Measurements from ENCODE around the gene CDK12. TPM values are rescaled to one million over a fixed set of nuclear protein-coding genes. Genes with fewer than 3 reads are reported as not detected.
"Not testable (repeated sequence)": the region's sequence is repeated elsewhere in the genome, so short reads cannot be mapped to it uniquely, and the experiment has no call there.

The CDK12 gene
- total and polyA plus RNA-seq, 7 donors: 5.4 to 46.0 (median 24.3) TPM

DNA sequence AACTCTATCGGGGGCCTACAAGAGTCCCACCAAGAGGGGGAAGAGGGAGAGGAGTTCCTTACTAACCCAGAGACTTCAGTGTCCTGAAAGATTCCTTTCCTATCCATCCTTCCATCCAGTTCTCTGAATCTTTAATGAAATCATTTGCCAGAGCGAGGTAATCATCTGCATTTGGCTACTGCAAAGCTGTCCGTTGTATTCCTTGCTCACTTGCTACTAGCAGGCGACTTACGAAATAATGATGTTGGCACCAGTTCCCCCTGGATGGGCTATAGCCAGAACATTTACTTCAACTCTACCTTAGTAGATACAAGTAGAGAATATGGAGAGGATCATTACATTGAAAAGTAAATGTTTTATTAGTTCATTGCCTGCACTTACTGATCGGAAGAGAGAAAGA lies 70.0 kb downstream of the CDK12 start:
- H3K36me3 ChIP-seq: peaks cover 11 to 68% (median 21%) of the 10 kb centered on the region in 4 donors
- 91 to 92% methylated on average over 6 of the region's 6 CpGs for whole genome bisulfite sequencing, 2 donors
- H3K4me3 ChIP-seq: no peak overlapping the region
- TF ChIP-seq POLR2A (IDR thresholded peaks at IDR 0.05) (no peak), POLR2AphosphoS5 (IDR thresholded peaks at IDR 0.05) (no peak), EP300 (IDR thresholded peaks at IDR 0.05) (no peak)
- TF ChIP-seq, protein P1, sequence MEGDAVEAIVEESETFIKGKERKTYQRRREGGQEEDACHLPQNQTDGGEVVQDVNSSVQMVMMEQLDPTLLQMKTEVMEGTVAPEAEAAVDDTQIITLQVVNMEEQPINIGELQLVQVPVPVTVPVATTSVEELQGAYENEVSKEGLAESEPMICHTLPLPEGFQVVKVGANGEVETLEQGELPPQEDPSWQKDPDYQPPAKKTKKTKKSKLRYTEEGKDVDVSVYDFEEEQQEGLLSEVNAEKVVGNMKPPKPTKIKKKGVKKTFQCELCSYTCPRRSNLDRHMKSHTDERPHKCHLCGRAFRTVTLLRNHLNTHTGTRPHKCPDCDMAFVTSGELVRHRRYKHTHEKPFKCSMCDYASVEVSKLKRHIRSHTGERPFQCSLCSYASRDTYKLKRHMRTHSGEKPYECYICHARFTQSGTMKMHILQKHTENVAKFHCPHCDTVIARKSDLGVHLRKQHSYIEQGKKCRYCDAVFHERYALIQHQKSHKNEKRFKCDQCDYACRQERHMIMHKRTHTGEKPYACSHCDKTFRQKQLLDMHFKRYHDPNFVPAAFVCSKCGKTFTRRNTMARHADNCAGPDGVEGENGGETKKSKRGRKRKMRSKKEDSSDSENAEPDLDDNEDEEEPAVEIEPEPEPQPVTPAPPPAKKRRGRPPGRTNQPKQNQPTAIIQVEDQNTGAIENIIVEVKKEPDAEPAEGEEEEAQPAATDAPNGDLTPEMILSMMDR (IDR thresholded peaks at IDR 0.05): no peak
- DNase-seq: no peak
- no peak overlapping the region for H3K27ac ChIP-seq
- no peaks in the 10 kb centered on the region for H3K27me3 ChIP-seq
- intact Hi-C loops (cut with DNase I): no loop called here
- no peaks in the 10 kb centered on the region for H3K9me3 ChIP-seq
- H3K4me1 ChIP-seq: peaks cover 0 to 15% (median 0%) of the 10 kb centered on the region in 4 donors

- Histone ChIP-seq H3K27ac (no peak overlapping the region), H3K36me3 (peaks cover 9 to 42% (median 11%) of the 10 kb centered on the region in 4 donors), H3K9me3 (no peaks in the 10 kb centered on the region), H3K27me3 (no peaks in the 10 kb centered on the region), H3K4me1 (peaks cover 0 to 15% (median 0%) of the 10 kb centered on the region in 4 donors), H3K4me3 (no peak overlapping the region)
- intact Hi-C loops (cut with DNase I): no loop called here
- 77 to 82% methylated on average over 4 of the region's 4 CpGs for WGBS, 2 donors
- no peak for DNase-seq
- TF ChIP-seq POLR2AphosphoS5 (IDR thresholded peaks at IDR 0.05) (no peak), POLR2A (IDR thresholded peaks at IDR 0.05) (no peak), EP300 (IDR thresholded peaks at IDR 0.05) (no peak)
- TF ChIP-seq, protein P1 (IDR thresholded peaks at IDR 0.05): no peak
Measured at GRCh38 chr17:39533891-39534290, 72.6 kb downstream of the CDK12 start.

DNA sequence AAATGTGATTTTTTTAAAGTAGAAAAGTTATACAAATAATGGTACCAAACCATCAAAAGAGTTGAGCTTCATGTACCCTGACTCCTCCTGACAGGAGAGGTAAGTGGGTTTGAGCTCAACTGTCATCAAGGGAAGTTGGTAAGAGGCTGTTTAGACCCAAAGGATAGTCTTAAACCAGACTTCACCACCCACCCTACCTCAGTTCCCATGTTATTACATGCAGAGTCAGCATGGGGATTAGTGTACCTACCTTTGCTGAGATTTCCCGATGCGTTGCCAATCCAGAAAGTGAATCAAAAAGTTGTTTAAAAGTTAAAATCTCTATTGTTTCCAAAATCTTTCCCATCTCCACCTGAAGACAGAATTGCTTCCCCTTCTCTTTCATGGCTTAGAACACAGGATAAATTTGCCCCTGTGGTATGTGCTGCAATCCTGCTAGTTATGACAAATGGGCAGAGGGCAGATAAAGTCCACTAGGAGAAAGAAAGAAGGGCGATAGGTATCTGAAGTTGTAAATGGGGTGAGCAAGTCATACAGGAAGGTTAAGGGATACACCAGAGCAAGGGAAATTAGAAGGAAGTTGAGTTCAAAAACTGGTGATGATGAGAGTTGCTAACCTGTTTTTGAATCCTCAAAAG lies 73.6 kb downstream of the CDK12 start:
- H3K36me3 ChIP-seq: peaks cover 9 to 32% (median 11%) of the 10 kb centered on the region in 4 donors
- H3K9me3 ChIP-seq: no peaks in the 10 kb centered on the region
- intact Hi-C loops (cut with DNase I): no loop called here
- 94 to 95% methylated on average over 3 of the region's 3 CpGs for WGBS, 2 donors
- H3K27ac ChIP-seq: no peak overlapping the region
- H3K27me3 ChIP-seq: no peaks in the 10 kb centered on the region
- TF ChIP-seq, protein P1 (IDR thresholded peaks at IDR 0.05): no peak
- TF ChIP-seq EP300 (IDR thresholded peaks at IDR 0.05) (no peak), POLR2AphosphoS5 (IDR thresholded peaks at IDR 0.05) (no peak), POLR2A (IDR thresholded peaks at IDR 0.05) (no peak)
- no peak overlapping the region for H3K4me3 ChIP-seq
- DNase-seq: no peak
- H3K4me1 ChIP-seq: peaks cover 0 to 5% (median 0%) of the 10 kb centered on the region in 4 donors

DNA sequence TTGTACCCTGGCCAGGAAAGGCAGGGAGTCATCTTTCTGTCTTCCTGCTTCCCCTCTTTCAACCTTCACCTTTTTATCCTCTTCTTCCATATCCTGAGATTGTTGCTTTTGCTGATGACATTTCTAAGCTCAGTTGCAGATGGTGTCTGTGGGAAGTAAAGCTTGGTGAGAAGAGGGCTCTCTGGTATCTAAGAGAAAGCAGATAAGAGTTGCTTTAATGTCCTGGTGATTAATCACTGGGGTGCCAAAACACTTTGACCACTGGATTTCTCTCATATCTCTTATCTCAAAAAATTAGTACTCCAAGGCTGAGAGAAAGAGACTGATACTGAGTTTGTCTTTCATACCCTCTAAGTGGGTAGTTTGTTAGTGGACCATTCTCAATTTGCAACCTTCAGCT lies 75.2 kb downstream of the CDK12 start:
- no peak for TF ChIP-seq EP300 (IDR thresholded peaks at IDR 0.05)
- no peak for TF ChIP-seq POLR2AphosphoS5 (IDR thresholded peaks at IDR 0.05)
- TF ChIP-seq, protein P1 (IDR thresholded peaks at IDR 0.05): no peak
- no peak for TF ChIP-seq POLR2A (IDR thresholded peaks at IDR 0.05)
- no peak for DNase-seq
- H3K4me1 ChIP-seq: no peaks in the 10 kb centered on the region
- no peaks in the 10 kb centered on the region for H3K9me3 ChIP-seq
- intact Hi-C loops (cut with DNase I): no loop called here
- H3K36me3 ChIP-seq: peaks cover 0 to 16% (median 0%) of the 10 kb centered on the region in 4 donors
- H3K27ac ChIP-seq: no peak overlapping the region
- no peak overlapping the region for H3K4me3 ChIP-seq
- no peaks in the 10 kb centered on the region for H3K27me3 ChIP-seq

- intact Hi-C loops (cut with DNase I); H3K4me3 ChIP-seq; H3K4me1 ChIP-seq; H3K27ac ChIP-seq; H3K27me3 ChIP-seq; H3K36me3 ChIP-seq; H3K9me3 ChIP-seq; DNase-seq: not testable (repeated sequence)
- WGBS, 2 donors: 96 to 98% methylated on average over 2 of the region's 2 CpGs
Measured at GRCh38 chr17:39537364-39537763, 76.1 kb downstream of the CDK12 start.
